ENCODE results near the gene NME3.

The NME3 gene

GRCh38 chr16:1731603-1732002, 39.7 kb downstream of the NME3 start:
- no peak for TF ChIP-seq CTCF (IDR thresholded peaks at IDR 0.05; ENCODE audit: insufficient read depth, low read depth, low read length, missing control alignments)
- no peak for DNase-seq (ENCODE audit: low read depth)
- H3K4me3 ChIP-seq (ENCODE audit: low read depth, low read length) = no peak overlapping the region

- no peak for TF ChIP-seq CTCF (IDR thresholded peaks at IDR 0.05; ENCODE audit: insufficient read depth, low read depth, low read length, missing control alignments)
- H3K4me3 ChIP-seq (ENCODE audit: low read depth, low read length) = no peak overlapping the region
- no peak for DNase-seq (ENCODE audit: low read depth)
Measured at GRCh38 chr16:1731073-1731472, 40.3 kb downstream of the NME3 start.

- no peak for DNase-seq (ENCODE audit: low read depth)
- no peak overlapping the region for H3K4me3 ChIP-seq (ENCODE audit: low read depth, low read length)
- no peak for TF ChIP-seq CTCF (IDR thresholded peaks at IDR 0.05; ENCODE audit: insufficient read depth, low read depth, low read length, missing control alignments)
Measured at GRCh38 chr16:1729445-1729844, 41.9 kb downstream of the NME3 start.

- no peak overlapping the region for H3K4me3 ChIP-seq (ENCODE audit: low read depth, low read length)
- DNase-seq (ENCODE audit: low read depth) = no peak
- no peak for TF ChIP-seq CTCF (IDR thresholded peaks at IDR 0.05; ENCODE audit: insufficient read depth, low read depth, low read length, missing control alignments)
Measured at GRCh38 chr16:1729026-1729425, 42.3 kb downstream of the NME3 start.

- H3K4me3 ChIP-seq (ENCODE audit: low read depth, low read length) = no peak overlapping the region
- no peak for TF ChIP-seq CTCF (IDR thresholded peaks at IDR 0.05; ENCODE audit: insufficient read depth, low read depth, low read length, missing control alignments)
- DNase-seq (ENCODE audit: low read depth) = no peak
Measured at GRCh38 chr16:1727651-1728624, 43.4 kb downstream of the NME3 start.

- no peak for TF ChIP-seq CTCF (IDR thresholded peaks at IDR 0.05; ENCODE audit: insufficient read depth, low read depth, low read length, missing control alignments)
- no peak overlapping the region for H3K4me3 ChIP-seq (ENCODE audit: low read depth, low read length)
- no peak for DNase-seq (ENCODE audit: low read depth)
Measured at GRCh38 chr16:1726661-1727502, 44.5 kb downstream of the NME3 start.

All from GM12865 (cell line).